LNCaP clone FGC (cell line): ENCODE data around the gene FHIT.

Experiments used
- DNase-seq: peaks from one replicate; pipeline ENCODE4 v3.0.0-alpha.2; 2011; ENCODE audit warnings: low read depth
- H3K4me3 ChIP-seq: 2 replicates; pipeline ENCODE4 v1.5.1; 2011; ENCODE audit warnings: mild to moderate bottlenecking, low read depth, low read length, control low read depth
- TF ChIP-seq, protein P1 (sequence below): IDR thresholded peaks from 2 replicates; pipeline ENCODE4 v1.5.1; 2012; ENCODE audit warnings: mild to moderate bottlenecking; ENCODE audit not compliant: control insufficient read depth, insufficient read depth; ENCODE audit errors: extremely low read depth

Gene FHIT

GRCh38 chr3:59820352-59820934 is 1430.8 kb downstream of the FHIT start:
- DNase-seq = no peak
- no peak overlapping the region for H3K4me3 ChIP-seq
- TF ChIP-seq, protein P1, sequence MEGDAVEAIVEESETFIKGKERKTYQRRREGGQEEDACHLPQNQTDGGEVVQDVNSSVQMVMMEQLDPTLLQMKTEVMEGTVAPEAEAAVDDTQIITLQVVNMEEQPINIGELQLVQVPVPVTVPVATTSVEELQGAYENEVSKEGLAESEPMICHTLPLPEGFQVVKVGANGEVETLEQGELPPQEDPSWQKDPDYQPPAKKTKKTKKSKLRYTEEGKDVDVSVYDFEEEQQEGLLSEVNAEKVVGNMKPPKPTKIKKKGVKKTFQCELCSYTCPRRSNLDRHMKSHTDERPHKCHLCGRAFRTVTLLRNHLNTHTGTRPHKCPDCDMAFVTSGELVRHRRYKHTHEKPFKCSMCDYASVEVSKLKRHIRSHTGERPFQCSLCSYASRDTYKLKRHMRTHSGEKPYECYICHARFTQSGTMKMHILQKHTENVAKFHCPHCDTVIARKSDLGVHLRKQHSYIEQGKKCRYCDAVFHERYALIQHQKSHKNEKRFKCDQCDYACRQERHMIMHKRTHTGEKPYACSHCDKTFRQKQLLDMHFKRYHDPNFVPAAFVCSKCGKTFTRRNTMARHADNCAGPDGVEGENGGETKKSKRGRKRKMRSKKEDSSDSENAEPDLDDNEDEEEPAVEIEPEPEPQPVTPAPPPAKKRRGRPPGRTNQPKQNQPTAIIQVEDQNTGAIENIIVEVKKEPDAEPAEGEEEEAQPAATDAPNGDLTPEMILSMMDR = no peak

DNA sequence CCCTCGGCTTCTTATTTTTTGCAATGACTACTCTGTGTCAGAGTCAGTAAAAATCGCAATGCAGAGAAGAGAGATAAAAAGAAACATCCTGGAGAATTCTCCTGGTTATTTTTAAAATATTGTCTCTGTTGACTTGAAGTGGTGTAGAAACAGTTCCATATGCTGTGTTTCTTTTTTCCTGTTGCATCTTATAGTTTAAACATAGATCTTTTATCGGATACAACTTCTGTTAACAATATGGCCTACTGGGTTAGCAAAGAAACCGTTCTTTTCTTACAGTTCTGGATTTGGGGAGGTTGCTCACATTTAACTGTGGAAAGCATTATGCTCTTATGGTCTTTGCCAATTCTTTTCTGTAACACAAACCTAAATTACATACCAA is 1432.3 kb downstream of the FHIT start:
- no peak for DNase-seq
- H3K4me3 ChIP-seq = no peak overlapping the region
- TF ChIP-seq, protein P1 = no peak

GRCh38 chr3:59818033-59818918 is 1433.0 kb downstream of the FHIT start:
- no peak overlapping the region for H3K4me3 ChIP-seq

GRCh38 chr3:59817511-59817910 is 1433.7 kb downstream of the FHIT start:
- H3K4me3 ChIP-seq = no peak overlapping the region
- no peak for DNase-seq
- TF ChIP-seq, protein P1 = no peak

More at GRCh38 chr3:59818033-59818918, 1433.0 kb downstream of the FHIT start:
- TF ChIP-seq, protein P1 = no peak
- peak; percentile 54 for DNase-seq

- no peak for DNase-seq
- no peak overlapping the region for H3K4me3 ChIP-seq
- TF ChIP-seq, protein P1 = no peak
These were observed 1434.9 kb downstream of the FHIT start for GRCh38 chr3:59816312-59816711.

GRCh38 chr3:59813148-59813538 is 1438.1 kb downstream of the FHIT start:
- no peak for DNase-seq
- TF ChIP-seq, protein P1 = no peak
- H3K4me3 ChIP-seq = no peak overlapping the region
